Hindlimb muscle (tissue), 1 donor: ENCODE results near the gene VSX1. TPM values are rescaled to one million over a fixed set of nuclear protein-coding genes. Genes with fewer than 3 reads are reported as not detected.
A peak's percentile ranks its signal among the peaks of the same experiment; 100 is the strongest.

Experiments used
- DNase-seq: peaks from one replicate; pipeline ENCODE4 v3.0.0-alpha.2; 2013
- polyA plus RNA-seq: library from polyadenylated mRNA; unstranded; fragments of 120-200 nt; gene quantifications from one replicate; pipeline ENCODE4 v1.2.1, GENCODE V29; 2013; ENCODE audit not compliant: insufficient read length

VSX1 gene
- polyA plus RNA-seq, 1 donor = not detected

- peak; percentile 73 for DNase-seq
Measured at GRCh38 chr20:25040438-25040831, 41.5 kb downstream of the VSX1 start.

- peak; percentile 89 for DNase-seq
Measured at GRCh38 chr20:25039697-25040437, 42.1 kb downstream of the VSX1 start.

- DNase-seq = no peak
Measured at GRCh38 chr20:25038591-25039015, 43.3 kb downstream of the VSX1 start.

GRCh38 chr20:25038103-25038410 is 43.9 kb downstream of the VSX1 start:
- no peak for DNase-seq

GRCh38 chr20:25037288-25038102 is 44.4 kb downstream of the VSX1 start:
- DNase-seq = no peak

- DNase-seq = no peak
Measured at GRCh38 chr20:25036331-25036936, 45.5 kb downstream of the VSX1 start.

- DNase-seq = no peak
Measured at GRCh38 chr20:25035921-25036320, 46.0 kb downstream of the VSX1 start.

GRCh38 chr20:25033924-25034300 is 48.0 kb downstream of the VSX1 start:
- no peak for DNase-seq

GRCh38 chr20:25033265-25033923 is 48.5 kb downstream of the VSX1 start:
- DNase-seq = no peak

- no peak for DNase-seq
Measured at GRCh38 chr20:25032478-25033264, 49.3 kb downstream of the VSX1 start.

- no peak for DNase-seq
Measured at GRCh38 chr20:25032065-25032477, 49.9 kb downstream of the VSX1 start.

GRCh38 chr20:25031241-25031640 is 50.7 kb downstream of the VSX1 start:
- DNase-seq = no peak

GRCh38 chr20:25030649-25031207 is 51.2 kb downstream of the VSX1 start:
- DNase-seq = no peak

- no peak for DNase-seq
Measured at GRCh38 chr20:25030007-25030648, 51.8 kb downstream of the VSX1 start.

GRCh38 chr20:25025986-25026605 is 55.8 kb downstream of the VSX1 start:
- no peak for DNase-seq

Other genes starting within 250 kb of the VSX1 start
- gene CST7, start 132.9 kb downstream of the VSX1 start, polyA plus RNA-seq = 0.63 TPM
- gene APMAP, start 89.4 kb downstream of the VSX1 start, polyA plus RNA-seq = 47.5 TPM
- 24.4 TPM for gene ACSS1, start 24.0 kb downstream of the VSX1 start, polyA plus RNA-seq
- gene ENTPD6, start 113.6 kb upstream of the VSX1 start, polyA plus RNA-seq = 33.3 TPM
- 25.4 TPM for gene PYGB, start 165.9 kb upstream of the VSX1 start, polyA plus RNA-seq